ENCODE results near the gene MASTL.
"Not testable (repeated sequence)": the region's sequence is repeated elsewhere in the genome, so short reads cannot be mapped to it uniquely, and the experiment has no call there.

MASTL gene

DNA sequence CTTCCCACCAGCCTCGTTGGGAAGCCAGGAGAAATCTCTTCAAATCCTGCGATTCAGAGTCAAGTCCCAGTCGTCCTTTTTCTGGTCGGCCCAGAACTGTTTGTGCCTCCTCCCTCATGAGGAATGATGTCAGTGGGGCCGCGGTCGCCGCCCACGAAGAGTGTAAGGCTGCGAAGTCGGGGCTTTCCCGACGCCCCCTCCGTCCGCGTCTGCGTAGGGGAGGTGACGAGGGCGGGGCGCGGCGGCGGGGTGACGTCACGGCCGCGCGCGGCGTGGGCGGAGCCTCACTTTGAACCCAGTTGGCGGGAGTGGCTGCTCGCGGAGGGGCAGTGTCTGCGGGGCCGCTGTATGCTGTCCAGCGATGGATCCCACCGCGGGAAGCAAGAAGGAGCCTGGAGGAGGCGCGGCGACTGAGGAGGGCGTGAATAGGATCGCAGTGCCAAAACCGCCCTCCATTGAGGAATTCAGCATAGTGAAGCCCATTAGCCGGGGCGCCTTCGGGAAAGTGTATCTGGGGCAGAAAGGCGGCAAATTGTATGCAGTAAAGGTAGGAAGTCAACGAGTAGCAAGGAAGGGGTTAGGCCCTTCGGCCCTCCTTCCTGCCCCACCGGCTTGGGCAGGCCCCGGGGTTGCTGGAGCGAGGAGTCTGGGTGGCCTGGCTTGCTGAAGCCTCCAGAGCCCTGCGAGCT is at the start of gene MASTL:
Gene MASTL (plus strand): TSS at position 287 of the 689 bp plus-strand sequence. CDS start 75 bp downstream, at position 362.
- peak; percentile 36 for DNase-seq

DNA sequence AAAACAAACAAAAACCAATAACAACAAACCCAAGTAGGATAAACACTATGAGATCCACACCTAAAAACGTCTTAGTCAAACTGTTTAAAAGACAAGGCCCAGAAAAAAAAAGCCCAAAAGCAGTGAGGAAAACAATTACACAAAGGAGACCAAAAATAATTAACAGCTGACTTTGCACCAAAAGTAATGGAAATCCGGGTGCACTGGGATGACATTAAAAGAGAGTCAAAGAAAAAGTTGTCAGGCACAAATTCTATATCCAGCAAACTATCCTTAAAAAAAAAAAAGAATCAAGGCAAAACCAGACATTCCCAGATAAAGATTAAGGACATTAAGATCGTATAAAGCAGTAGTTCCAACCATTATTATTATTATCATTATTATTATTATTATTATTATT is 47.0 kb upstream of the MASTL start:
- no peak for DNase-seq

DNA sequence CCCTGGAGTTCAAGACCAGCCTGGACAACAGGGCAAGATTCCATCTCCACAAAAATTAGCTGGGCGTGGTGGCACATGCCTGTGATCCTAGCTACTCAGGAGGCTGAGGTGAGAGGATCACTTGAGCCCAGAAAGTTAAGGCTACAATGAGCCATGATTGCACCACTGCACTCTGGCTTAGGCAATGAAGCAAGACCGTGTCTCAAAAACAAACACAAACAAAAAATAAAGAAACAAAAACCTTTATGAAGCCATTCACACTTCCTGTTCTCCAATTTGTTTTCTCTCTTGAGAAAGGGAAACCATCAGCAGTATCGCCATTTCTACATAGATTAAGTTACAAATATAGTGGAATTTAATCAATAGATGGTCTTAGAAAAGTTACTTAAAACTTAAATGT is 20.8 kb upstream of the MASTL start:
- DNase-seq, result no peak

DNA sequence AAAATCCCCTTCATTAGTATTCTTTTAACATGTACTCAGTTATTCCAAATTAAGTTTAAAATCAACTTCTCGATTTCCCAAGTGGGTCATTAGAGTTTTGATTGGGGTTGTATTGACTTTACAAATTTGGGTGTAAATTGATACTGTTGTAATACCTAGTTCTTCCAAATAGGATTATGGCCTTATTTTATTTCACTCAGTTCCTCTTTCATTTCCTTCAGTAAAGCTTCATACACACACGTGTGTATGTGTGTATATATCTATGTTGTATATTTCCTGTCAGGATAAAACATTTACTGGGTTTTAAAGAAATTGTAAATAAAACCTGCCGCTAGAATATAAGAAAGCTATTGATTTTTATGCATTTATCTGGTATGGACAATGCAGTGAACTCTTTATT is 16.9 kb upstream of the MASTL start:
- no peak for DNase-seq

DNA sequence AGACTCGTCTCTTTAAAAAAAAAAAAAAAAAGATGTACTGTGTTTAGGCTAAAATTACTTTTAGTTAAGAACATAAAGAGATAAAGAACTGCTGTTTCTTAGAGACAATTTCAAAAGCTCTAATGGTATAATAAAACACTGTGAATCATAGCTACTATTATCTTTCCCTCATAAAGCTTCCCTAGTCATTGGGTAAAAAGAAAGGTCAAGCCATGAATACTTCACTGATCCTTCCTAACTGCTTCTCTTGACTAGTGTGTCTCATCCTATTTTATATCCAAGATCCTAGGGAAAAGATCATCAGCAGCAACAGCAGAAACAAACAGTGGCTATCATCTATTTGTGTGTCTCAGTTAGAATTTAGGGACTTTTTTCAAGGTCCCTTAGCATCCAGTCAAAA is 11.5 kb upstream of the MASTL start:
- DNase-seq, result no peak

DNA sequence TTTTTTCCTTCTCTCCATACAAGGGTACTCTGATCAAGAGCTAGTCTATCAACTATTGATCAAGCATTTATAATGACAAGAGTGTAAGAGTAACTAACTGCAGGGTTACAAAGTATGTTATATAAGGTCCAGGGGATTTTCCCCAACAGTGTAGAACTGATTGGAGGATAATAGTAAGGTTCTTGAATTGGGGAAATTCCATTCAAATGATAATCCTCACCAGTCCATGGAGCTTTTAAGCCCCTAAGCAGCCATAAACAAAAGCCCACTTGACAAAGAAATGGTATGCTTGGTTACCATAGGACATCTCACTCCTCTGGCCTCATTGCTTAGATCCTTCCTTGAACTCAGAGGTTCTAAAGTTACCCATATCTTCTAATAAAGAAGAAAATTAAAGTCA is 9.2 kb upstream of the MASTL start:
- DNase-seq, result no peak

DNA sequence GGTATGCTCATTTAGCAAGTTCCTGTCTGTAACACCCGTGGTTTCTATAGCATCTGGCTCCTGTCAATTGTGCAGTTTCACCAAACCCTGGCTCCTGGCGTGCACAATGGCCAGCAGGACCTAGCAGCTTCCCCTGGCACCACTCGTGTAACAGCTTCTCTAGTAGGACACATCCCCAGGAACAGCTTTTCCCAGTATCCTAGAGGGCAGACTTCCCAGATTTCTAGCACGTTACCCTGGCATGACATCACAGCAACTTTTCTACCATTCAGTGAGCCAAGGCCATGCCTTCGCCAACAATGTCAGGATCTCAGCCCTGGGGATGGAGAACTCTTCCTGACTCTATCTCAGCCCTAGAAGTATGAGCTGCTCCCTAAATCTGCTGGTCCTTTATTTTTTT is 7.5 kb upstream of the MASTL start:
- DNase-seq, result no peak

DNA sequence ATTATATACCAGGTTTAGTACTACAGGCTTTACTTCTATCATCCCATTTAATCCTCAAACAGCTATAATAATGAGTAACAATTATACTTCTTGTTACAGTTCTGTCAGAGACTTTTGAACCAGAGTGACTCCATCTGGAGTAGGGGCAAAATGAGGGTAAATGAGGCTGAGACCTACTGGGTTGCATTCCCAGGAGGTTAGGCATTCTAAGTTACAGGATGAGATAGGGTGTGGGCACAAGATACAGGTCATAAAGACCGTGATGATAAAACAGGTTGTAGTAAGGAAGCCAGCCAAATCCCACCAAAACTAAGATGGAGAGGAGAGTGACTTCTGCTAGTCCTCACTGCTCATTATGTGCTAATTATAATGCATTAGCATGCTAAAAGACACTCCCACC is 4.9 kb upstream of the MASTL start:
- no peak for DNase-seq

DNA sequence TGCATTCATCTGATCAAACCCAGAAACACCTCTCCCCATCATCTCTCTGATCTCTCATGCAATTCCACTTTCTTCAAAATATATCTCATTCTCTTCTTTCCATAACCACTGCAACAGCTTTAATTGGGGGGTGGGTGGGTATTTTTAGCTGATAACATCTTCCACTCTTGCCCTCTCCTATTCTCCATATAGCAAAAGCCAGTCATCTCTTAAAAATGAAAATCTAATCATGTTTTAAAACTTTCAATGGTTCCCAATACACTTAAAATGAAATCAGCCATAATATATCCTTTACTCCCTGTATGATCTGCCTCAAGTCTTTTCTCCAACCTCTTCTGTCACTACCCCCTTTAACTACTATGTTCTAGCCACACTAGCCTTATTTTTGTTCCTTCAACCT is 2.5 kb upstream of the MASTL start:
- DNase-seq, result no peak

DNA sequence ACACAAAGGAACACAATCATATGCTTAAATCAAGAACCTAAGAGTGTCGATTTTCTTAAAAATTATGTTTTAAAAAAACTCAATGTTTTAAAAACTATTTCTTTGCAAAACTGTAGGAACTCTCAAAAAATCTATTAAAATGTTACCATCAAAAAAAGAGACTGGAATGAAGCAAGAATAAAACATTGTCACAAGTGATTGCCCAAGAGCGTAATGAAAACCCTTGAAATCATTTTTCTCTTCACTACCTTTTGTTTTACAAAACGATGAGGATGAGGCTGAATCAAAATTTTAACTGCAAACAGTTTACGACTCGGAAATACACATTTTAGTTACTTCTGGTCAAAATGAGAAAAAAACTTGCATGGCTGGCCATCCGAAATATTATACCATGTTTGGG is 1.8 kb upstream of the MASTL start:
- no peak for DNase-seq

DNA sequence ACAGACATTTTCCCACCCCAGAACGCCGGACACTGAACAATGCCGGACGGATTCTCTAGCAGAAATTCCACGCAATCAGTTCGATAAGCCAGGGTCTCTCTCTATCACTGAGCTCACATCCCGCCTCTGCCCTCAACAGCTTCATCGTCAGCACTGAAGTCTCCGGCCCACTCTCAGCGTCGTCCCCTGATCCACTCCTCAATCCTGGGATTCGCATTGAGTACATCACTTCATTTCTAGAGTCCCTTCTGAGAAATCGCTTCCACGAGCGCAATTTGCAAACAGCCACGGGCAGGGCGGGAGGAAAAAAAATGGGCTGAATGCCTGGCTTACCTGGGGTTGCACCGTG is 1.3 kb upstream of the MASTL start:
- no peak for DNase-seq

DNA sequence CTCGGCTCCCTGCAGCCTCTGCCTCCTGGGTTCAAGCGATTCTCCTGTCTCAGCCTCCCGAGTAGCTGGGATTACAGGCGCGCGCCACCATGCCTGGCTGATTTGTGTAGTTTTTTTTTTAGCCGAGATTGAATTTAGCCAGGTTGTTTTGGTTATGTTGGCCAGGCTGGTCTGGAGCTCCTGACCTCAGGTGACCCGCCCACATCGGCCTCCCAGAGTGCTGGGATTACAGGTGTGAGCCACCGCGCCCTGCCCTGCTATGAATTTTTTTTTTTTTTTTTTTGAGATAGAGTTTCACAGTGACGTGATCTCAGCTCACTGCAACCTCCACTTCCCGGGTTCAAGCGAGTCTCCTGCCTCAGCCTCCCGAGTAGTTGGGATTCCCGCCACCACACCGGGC is 1.4 kb downstream of the MASTL start:
- not testable (repeated sequence) for DNase-seq

DNA sequence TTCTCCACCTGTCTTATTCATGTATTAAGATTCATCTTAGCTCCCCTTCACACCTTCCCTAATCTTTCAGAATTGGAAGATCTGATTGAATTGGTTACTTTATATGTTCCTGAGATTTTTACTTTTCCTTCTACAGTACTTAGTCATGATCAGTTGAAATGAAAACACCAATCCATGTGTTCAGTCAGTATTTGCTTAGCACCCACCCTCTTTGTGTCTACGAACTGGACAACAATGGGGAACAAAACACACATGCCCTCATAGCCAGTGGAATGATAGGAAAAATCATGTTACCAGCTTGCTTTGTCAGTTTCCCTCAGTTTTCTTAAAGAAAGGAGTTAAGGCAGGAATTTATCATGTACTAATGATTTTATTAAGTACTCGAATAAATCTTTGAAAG is 2.0 kb downstream of the MASTL start:
- DNase-seq, result no peak

DNA sequence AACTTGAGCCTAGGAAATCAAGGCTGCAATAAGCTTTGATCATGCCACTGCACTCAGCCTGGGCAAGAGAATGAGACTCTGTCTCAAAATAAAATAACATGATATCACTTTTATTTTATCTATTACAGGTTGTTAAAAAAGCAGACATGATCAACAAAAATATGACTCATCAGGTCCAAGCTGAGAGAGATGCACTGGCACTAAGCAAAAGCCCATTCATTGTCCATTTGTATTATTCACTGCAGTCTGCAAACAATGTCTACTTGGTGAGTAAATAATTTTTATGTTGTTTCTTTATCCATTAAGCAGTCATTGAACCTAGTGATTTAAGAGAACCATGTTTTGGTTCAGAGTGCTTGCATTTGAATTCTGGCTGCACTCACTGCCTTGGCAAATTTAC is 3.3 kb downstream of the MASTL start:
- DNase-seq, result no peak

DNA sequence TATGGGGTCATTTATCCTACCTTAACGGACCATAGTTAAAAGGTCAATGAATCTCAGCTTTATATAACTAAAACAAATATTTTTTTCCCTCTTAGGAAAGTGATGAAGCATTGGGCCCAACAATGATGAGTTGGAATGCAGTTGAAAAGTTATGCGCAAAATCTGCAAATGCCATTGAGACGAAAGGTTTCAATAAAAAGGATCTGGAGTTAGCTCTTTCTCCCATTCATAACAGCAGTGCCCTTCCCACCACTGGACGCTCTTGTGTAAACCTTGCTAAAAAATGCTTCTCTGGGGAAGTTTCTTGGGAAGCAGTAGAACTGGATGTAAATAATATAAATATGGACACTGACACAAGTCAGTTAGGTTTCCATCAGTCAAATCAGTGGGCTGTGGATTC is 14.7 kb downstream of the MASTL start:
- no peak for DNase-seq

DNA sequence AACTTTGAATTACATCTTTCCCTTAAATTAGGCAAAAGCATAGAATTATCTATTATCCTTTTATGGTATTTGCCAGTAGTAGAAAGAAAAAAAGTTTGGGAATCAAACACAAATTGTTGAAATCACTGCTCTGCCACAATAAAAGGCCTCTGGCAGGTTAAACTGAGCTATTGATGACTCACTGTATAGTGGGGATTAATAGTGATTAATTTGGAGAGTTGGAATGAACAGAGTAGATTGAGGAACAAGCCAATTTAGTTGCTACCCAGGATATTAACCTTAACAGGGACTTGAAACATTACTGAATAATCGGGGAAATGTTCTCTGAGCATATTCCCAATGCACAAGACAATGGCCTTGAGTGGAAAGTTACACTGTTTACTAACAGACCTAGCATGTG is 33.1 kb downstream of the MASTL start:
- no peak for DNase-seq

DNA sequence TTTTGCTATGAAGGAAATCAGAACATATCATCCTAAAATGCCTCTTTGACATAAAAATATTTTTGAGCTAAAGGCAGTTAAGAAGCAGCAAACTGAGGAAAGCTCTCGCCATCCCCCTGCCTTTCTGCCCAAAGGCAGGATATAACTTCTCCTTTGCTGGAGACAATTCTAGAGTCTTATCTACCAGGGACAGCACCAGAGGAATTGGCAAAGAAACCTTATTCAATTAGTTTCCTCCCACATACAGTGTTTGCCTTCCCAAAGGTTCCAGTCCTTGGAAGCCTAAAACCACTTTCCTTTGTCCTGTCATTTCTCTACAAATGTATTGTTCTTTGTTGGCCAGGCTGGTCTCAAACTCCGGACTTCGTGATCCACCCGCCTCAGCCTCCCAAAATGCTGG is 33.7 kb downstream of the MASTL start:
- DNase-seq, result no peak

DNA sequence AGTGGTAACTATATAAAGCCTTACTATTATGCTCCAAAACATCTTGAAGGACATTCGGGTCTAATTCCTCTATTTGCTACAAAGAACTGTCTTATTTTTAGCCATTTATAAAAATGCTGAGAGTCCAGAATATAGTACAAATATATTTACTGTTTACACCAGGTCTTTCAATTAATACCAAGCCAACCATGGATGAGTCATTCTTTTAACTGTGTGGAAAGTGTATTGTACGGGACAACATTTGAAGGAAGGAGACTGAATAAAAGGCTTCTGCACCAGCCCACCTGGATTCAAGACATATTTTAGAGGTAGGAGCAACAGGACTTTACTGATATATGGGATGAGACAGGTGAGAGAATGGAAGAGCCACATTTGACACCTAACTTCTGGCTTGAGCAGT is 35.4 kb downstream of the MASTL start:
- DNase-seq, result no peak

DNA sequence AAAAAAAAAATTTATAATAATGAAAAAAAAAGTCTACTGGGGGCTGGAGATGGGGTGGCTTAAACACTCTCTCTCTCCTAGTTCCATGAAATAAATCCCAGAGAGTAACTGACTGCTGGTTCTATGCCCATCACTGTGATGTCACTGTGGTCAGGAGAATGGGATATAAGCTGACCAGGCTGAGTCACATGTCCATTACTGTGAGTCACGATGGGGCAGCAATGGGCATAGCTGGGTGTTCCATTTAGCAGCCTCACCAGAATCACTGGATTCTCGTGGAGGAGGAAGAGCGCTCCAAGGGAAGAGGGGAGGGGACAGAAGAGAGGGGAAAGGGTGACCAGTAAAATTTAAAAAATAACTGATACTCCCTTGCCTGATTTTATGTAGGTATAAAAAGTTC is 37.1 kb downstream of the MASTL start:
- DNase-seq, result no peak

DNA sequence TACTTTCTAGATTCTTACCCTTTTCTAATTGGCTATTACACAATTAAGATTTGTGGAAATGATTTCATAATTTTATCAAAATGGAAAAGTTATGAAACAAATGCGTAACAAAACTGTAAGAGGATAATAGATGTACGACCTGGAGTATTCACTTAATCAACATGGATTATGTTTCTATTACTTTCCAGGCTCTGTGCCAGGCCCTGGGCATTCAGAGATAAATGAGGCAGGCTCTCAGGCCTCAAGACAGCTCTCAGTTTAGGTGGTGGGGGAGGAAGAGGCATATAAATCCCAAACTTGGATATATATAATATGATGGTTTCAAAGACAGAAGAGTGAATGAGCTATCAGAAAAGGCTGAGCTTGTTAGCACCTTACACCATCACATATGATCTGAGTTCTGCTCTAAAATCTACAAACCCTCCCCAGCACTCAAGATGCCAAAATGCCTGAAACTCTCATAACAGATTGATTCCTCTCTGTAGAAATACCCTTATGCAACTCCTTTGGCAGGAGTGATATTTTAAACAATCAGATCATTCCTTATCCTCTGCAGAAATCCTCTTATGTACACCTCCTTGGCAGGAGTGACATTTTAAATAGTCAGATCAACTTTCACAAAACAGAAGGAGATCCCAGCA is 42.9 kb downstream of the MASTL start:
- no peak for DNase-seq

DNA sequence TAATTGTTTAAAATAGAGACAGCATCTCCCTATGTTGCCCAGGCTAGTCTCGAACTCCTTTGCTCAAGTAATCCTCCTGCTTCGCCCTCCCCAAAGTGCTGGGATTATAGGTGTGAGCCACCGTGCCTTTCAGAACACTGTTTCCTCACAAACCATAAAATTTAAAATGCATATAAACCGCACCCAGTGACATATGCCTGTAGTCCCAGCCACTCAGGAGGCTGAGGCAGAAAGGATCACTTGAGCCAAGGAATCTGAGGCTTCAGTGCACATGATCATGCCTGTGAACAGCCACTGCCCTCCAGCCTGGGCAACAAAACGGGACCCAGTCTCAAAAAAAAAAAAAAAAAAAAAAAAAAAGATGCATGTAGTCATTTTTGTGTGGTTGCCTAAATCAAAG is 48.7 kb downstream of the MASTL start:
- DNase-seq, result no peak

DNA sequence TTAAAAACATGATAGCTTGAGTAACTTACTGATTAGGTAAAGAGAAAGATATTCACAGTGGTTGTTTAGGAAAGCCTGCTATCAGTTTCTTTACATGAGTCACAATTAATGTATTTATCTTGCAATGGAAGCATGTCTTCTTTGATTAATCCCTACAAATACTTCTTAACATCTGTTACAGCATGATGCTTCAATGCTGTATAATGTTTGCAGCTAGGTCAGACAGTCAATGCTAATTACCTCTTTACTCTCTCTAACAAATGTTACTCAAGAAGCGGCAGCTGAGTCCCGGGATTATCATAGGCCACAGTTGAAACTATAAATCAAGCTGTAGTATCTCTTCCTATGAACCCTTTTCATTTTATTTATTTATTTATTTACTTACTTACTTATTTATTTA is 52.2 kb downstream of the MASTL start:
- DNase-seq, result no peak

DNA sequence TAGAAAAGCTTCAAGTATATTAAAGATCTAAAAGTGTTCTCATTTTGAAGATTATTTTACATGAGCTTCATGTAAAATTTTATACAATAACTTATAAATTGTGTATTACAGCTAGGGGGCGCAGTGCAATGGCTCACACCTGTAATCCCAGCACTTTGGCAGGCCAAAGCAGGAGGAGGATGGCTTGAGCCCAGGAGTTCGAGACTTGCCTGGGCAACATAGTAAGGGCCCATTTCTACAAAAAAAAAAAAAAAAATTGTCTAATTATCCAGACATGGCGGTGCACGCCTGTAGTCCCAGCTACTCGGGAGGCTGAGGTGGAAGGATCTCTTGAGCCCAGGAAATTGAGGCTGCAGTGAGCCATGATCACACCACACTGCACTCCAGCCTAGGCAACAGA is 68.8 kb downstream of the MASTL start:
- no peak for DNase-seq

DNA sequence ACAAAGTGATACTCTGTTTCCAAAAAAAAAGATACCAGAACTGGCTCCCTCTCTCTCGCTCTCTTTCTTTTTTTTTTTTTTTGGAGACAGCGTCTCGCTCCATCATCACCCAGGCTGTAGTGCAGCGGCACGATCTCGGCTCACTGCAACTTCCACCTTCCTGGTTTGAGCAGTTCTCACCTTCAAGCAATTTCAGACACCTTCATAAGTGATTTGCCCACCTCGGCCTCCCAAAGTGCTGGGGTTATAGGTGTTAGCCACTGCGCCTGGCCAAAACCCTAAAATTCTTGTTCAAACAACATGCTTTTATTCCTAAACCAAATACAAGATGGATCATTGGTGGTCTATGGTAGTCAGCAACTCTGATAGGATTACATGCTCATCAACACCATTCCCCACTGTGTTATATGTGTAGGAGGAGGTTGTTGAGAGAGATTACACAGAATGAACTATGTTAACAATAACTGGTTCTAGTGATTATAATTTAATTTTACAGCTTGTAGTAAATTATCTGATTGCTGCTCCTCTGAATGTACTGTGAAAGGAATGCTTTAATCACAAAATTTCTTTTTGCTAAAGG is 69.9 kb downstream of the MASTL start:
- no peak for DNase-seq

Measured in NCI-H2081 treated with DMSO at 0.1 percent for 48 hours (cell line).